Breast epithelium (tissue), 4 donors: Measurements from ENCODE around the gene ADAMTS2. TPM values are rescaled to one million over a fixed set of nuclear protein-coding genes. Genes with fewer than 3 reads are reported as not detected.

Experiments
- DNase-seq, 2 donors: peaks; one replicate each; pipeline ENCODE4 v3.0.0-alpha.2; 2019; ENCODE audit warnings: low spot score in 2 of 2
- H3K27ac ChIP-seq, 2 donors: fragments of 200-600 bp; sonication (generic) in 1 of 2; one replicate each; pipeline ENCODE4 v1.5.1; 2016 to 2019; ENCODE audit warnings: mild to moderate bottlenecking in 1 of 2
- H3K27me3 ChIP-seq, 2 donors: fragments of 200-600 bp; sonication (generic) in 1 of 2; one replicate each; pipeline versions ENCODE4 v1.5.1 to v1.6.0; 2017 to 2019; ENCODE audit warnings: control low read depth in 1 of 2, mild to moderate bottlenecking in 1 of 2
- H3K36me3 ChIP-seq: fragments of 200-600 bp; one replicate; pipeline ENCODE4 v1.5.1; 2019
- H3K4me1 ChIP-seq, 2 donors: fragments of 200-600 bp; sonication (generic); one replicate each; pipeline ENCODE4 v1.5.1; 2016 to 2019; ENCODE audit warnings: control low read depth in 1 of 2
- H3K4me3 ChIP-seq, 3 donors: fragments of 200-600 bp; sonication (generic); 1 replicate in 2 of 3; 2 replicates in 1 of 3; pipeline ENCODE4 v1.5.1; 2016 to 2019; ENCODE audit warnings: mild to moderate bottlenecking in 3 of 3, moderate library complexity in 2 of 3
- H3K9me3 ChIP-seq, 2 donors: fragments of 200-600 bp; sonication (generic) in 1 of 2; one replicate each; pipeline ENCODE4 v1.5.1; 2016 to 2019; ENCODE audit warnings: control low read depth in 1 of 2
- CTCF ChIP-seq, 3 donors: fragments of 450-650 bp; IDR thresholded peaks; one replicate each; pipeline ENCODE4 v1.5.1; 2016 to 2017; ENCODE audit warnings: antibody characterized with exemption in 3 of 3, mild to moderate bottlenecking in 3 of 3, moderate library complexity in 3 of 3
- POLR2A ChIP-seq: fragments of 450-650 bp; IDR thresholded peaks from one replicate; pipeline ENCODE4 v1.6.1; 2016; ENCODE audit warnings: antibody characterized with exemption, mild to moderate bottlenecking, moderate library complexity
- POLR2AphosphoS5 ChIP-seq, 3 donors: sonication (generic); formaldehyde crosslinking; IDR thresholded peaks; one replicate each; pipeline ENCODE4 v1.6.1; 2017; ENCODE audit warnings: antibody characterized with exemption in 3 of 3
- intact Hi-C: fragments of 100-400 bp; cut with DNase I; formaldehyde crosslinking; loops from one replicate; pipeline ENCODE4 v1.15.1; 2023; ENCODE audit warnings: low total_unique reads
- total RNA-seq, 3 donors: library from RNA; depleted of rRNA; stranded (reverse); fragments of >200 nt; gene quantifications; one replicate each; pipeline ENCODE4 v1.1.0, GENCODE V29; 2016

Gene ADAMTS2
- total RNA-seq, 3 donors from 2014 or later, result 11.3 to 51.8 (median 19.7) TPM

GRCh38 chr5:179348843-179349242 is 3.6 kb upstream of the ADAMTS2 start:
- intact Hi-C loops, result no loop called here

GRCh38 chr5:179348011-179348530 is 2.8 kb upstream of the ADAMTS2 start:
- Histone ChIP-seq H3K9me3 (no peaks in the 10 kb centered on the region), H3K4me3 (no peak overlapping the region), H3K27me3 (peaks cover 0 to 28% of the 10 kb centered on the region in 2 donors), H3K4me1 (peaks cover 0 to 5% of the 10 kb centered on the region in 2 donors), H3K27ac (no peak overlapping the region), H3K36me3 (no peaks in the 10 kb centered on the region)
- TF ChIP-seq POLR2A (no peak), CTCF (IDR thresholded peaks at IDR 0.05) (no peak), POLR2AphosphoS5 (IDR thresholded peaks at IDR 0.05) (no peak)
- DNase-seq, result no peak
- intact Hi-C loops, result no loop called here

More at GRCh38 chr5:179348843-179349242, 3.6 kb upstream of the ADAMTS2 start:
- Histone ChIP-seq H3K36me3 (no peaks in the 10 kb centered on the region), H3K27me3 (peaks cover 0 to 21% of the 10 kb centered on the region in 2 donors), H3K4me3 (no peak overlapping the region), H3K27ac (no peak overlapping the region), H3K4me1 (peaks cover 0 to 5% of the 10 kb centered on the region in 2 donors), H3K9me3 (no peaks in the 10 kb centered on the region)
- TF ChIP-seq CTCF (IDR thresholded peaks at IDR 0.05) (no peak), POLR2AphosphoS5 (IDR thresholded peaks at IDR 0.05) (no peak), POLR2A (no peak)
- no peak for DNase-seq

GRCh38 chr5:179347581-179347980 is 2.3 kb upstream of the ADAMTS2 start:
- TF ChIP-seq POLR2A, result no peak
- TF ChIP-seq POLR2AphosphoS5 (IDR thresholded peaks at IDR 0.05), result no peak
- TF ChIP-seq CTCF (IDR thresholded peaks at IDR 0.05), result no peak
- H3K27ac ChIP-seq, result no peak overlapping the region
- H3K36me3 ChIP-seq, result no peaks in the 10 kb centered on the region
- no peak for DNase-seq
- H3K4me1 ChIP-seq, result peaks cover 0 to 5% of the 10 kb centered on the region in 2 donors
- intact Hi-C loops, result no loop called here
- H3K4me3 ChIP-seq, result no peak overlapping the region
- no peaks in the 10 kb centered on the region for H3K9me3 ChIP-seq
- H3K27me3 ChIP-seq, result peaks cover 0 to 33% of the 10 kb centered on the region in 2 donors

- peaks cover 0 to 39% of the 10 kb centered on the region in 2 donors for H3K27me3 ChIP-seq
- no peaks in the 10 kb centered on the region for H3K36me3 ChIP-seq
- intact Hi-C loops, result no loop called here
- no peak for TF ChIP-seq CTCF (IDR thresholded peaks at IDR 0.05)
- no peak for TF ChIP-seq POLR2A
- no peak for TF ChIP-seq POLR2AphosphoS5 (IDR thresholded peaks at IDR 0.05)
- no peak overlapping the region for H3K27ac ChIP-seq
- no peak for DNase-seq
- H3K4me3 ChIP-seq, result no peak overlapping the region
- H3K4me1 ChIP-seq, result peaks cover 0 to 5% of the 10 kb centered on the region in 2 donors
- no peaks in the 10 kb centered on the region for H3K9me3 ChIP-seq
Observed at GRCh38 chr5:179346875-179347274, 1.6 kb upstream of the ADAMTS2 start.

GRCh38 chr5:179346401-179346800 is 1.1 kb upstream of the ADAMTS2 start:
- peaks cover 0 to 5% of the 10 kb centered on the region in 2 donors for H3K4me1 ChIP-seq
- no peaks in the 10 kb centered on the region for H3K36me3 ChIP-seq
- H3K27ac ChIP-seq, result no peak overlapping the region
- peaks cover 0 to 41% of the 10 kb centered on the region in 2 donors for H3K27me3 ChIP-seq
- TF ChIP-seq CTCF (IDR thresholded peaks at IDR 0.05), result no peak
- H3K9me3 ChIP-seq, result no peaks in the 10 kb centered on the region
- DNase-seq, result no peak
- no peak overlapping the region for H3K4me3 ChIP-seq
- intact Hi-C loops, result no loop called here
